SK-N-SH treated with all-trans-retinoic acid at 6 μM for 48 hours (cell line): ENCODE results near the gene GABPB2.

Source experiments
- ATAC-seq: fragments of 200-7000 bp; cut with Tn5 transposase; 3 replicates; pipeline ENCODE4 v1.9.1; 2020; ENCODE audit warnings: mild to moderate bottlenecking, moderate library complexity
- ARNTL ChIP-seq: fragments of 450-650 bp; formaldehyde crosslinking; IDR thresholded peaks from 2 replicates; pipeline ENCODE4 v1.5.0; 2020; ENCODE audit warnings: low read depth, mild to moderate bottlenecking, moderate library complexity, borderline replicate concordance
- ESRRG ChIP-seq: fragments of 250-450 bp; sonication (Bioruptor Pico); IDR thresholded peaks from 2 replicates; pipeline ENCODE4 v1.6.1; 2021; ENCODE audit warnings: mild to moderate bottlenecking
- GLIS3 ChIP-seq: fragments of 250-450 bp; sonication (Bioruptor Pico); IDR thresholded peaks from 2 replicates; pipeline ENCODE4 v1.5.0; 2020; ENCODE audit warnings: mild to moderate bottlenecking, moderate library complexity
- OSR1 ChIP-seq: fragments of 250-450 bp; sonication (Bioruptor Pico); IDR thresholded peaks from 2 replicates; pipeline ENCODE4 v1.8.0; 2022; ENCODE audit warnings: moderate library complexity, mild to moderate bottlenecking, inconsistent platforms
- PPARA ChIP-seq: fragments of 250-450 bp; sonication (Bioruptor Pico); IDR thresholded peaks from 2 replicates; pipeline ENCODE4 v1.5.0; 2020; ENCODE audit warnings: mild to moderate bottlenecking, borderline replicate concordance
- SNAI2 ChIP-seq: fragments of 250-450 bp; sonication (Bioruptor Pico); IDR thresholded peaks from 2 replicates; pipeline ENCODE4 v1.5.0; 2020; ENCODE audit warnings: mild to moderate bottlenecking, moderate library complexity
- TCF4 ChIP-seq: fragments of 250-450 bp; sonication (Bioruptor Pico); IDR thresholded peaks from 2 replicates; pipeline ENCODE4 v1.8.0; 2021; ENCODE audit warnings: mild to moderate bottlenecking, moderate library complexity, borderline replicate concordance
- TOX ChIP-seq: fragments of 250-450 bp; sonication (Bioruptor Pico); IDR thresholded peaks from 2 replicates; pipeline ENCODE4 v1.8.0; 2021; ENCODE audit warnings: mild to moderate bottlenecking, moderate library complexity, borderline replicate concordance
- ZC3H10 ChIP-seq: fragments of 250-450 bp; sonication (Bioruptor Pico); IDR thresholded peaks from 2 replicates; pipeline ENCODE4 v1.5.1; 2021; ENCODE audit warnings: mild to moderate bottlenecking, moderate library complexity
- ZFP3 ChIP-seq: fragments of 250-450 bp; sonication (Bioruptor Pico); IDR thresholded peaks from 2 replicates; pipeline ENCODE4 v1.5.0; 2020; ENCODE audit warnings: mild to moderate bottlenecking, moderate library complexity
- ZFP30 ChIP-seq: fragments of 450-650 bp; formaldehyde crosslinking; IDR thresholded peaks from 2 replicates; pipeline ENCODE4 v1.5.0; 2022; ENCODE audit warnings: mild to moderate bottlenecking, moderate library complexity
- ZNF565 ChIP-seq: fragments of 450-650 bp; formaldehyde crosslinking; conservative IDR thresholded peaks from 2 replicates; pipeline ENCODE4 v1.5.0; 2020; ENCODE audit warnings: low read depth, mild to moderate bottlenecking, moderate library complexity
- ZNF70 ChIP-seq: fragments of 450-650 bp; formaldehyde crosslinking; IDR thresholded peaks from 2 replicates; pipeline ENCODE4 v1.5.0; 2020; ENCODE audit warnings: mild to moderate bottlenecking, moderate library complexity
- ZNF8 ChIP-seq: fragments of 450-650 bp; formaldehyde crosslinking; IDR thresholded peaks from 2 replicates; pipeline ENCODE4 v1.5.0; 2020; ENCODE audit warnings: mild to moderate bottlenecking, moderate library complexity
- TF ChIP-seq, protein P1 (sequence below): fragments of 250-450 bp; sonication (Bioruptor Pico); IDR thresholded peaks from 2 replicates; pipeline ENCODE4 v1.5.0; 2020; ENCODE audit warnings: mild to moderate bottlenecking, moderate library complexity
- TF ChIP-seq, protein P2 (sequence below): fragments of 250-450 bp; sonication (Bioruptor Pico); IDR thresholded peaks from 2 replicates; pipeline ENCODE4 v1.8.0; 2021; ENCODE audit warnings: low read depth, mild to moderate bottlenecking, moderate library complexity, borderline replicate concordance
- TF ChIP-seq, protein P3 (sequence below): fragments of 250-450 bp; sonication (Bioruptor Pico); IDR thresholded peaks from 2 replicates; pipeline ENCODE4 v1.8.0; 2020; ENCODE audit warnings: mild to moderate bottlenecking, moderate library complexity, borderline replicate concordance

GABPB2 gene

DNA sequence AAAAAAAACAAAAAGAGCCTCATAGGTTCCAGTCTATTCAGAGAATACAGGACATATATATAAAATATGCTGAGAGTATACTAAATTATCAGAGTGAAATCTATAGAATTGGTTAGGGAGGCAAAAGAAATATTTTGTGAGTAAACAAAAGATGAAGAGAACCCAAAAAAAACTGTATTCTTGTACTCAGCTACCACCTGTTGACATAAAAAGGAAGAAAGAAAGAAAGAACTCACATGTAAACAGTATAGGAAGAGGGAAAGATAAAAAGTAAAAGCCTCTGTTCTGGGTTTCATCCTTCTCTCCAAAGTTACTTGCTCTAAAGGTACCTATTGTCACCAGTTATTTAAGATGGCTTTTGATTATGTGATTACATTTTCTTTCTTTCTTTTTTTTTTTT, 44.1 kb upstream of the GABPB2 start:
- TF ChIP-seq TCF4 (CRISPR knock-in tag) = no peak
- TF ChIP-seq ARNTL (CRISPR knock-in tag) = no peak
- no peak for TF ChIP-seq ZFP30 (CRISPR knock-in tag)
- TF ChIP-seq, protein P1, sequence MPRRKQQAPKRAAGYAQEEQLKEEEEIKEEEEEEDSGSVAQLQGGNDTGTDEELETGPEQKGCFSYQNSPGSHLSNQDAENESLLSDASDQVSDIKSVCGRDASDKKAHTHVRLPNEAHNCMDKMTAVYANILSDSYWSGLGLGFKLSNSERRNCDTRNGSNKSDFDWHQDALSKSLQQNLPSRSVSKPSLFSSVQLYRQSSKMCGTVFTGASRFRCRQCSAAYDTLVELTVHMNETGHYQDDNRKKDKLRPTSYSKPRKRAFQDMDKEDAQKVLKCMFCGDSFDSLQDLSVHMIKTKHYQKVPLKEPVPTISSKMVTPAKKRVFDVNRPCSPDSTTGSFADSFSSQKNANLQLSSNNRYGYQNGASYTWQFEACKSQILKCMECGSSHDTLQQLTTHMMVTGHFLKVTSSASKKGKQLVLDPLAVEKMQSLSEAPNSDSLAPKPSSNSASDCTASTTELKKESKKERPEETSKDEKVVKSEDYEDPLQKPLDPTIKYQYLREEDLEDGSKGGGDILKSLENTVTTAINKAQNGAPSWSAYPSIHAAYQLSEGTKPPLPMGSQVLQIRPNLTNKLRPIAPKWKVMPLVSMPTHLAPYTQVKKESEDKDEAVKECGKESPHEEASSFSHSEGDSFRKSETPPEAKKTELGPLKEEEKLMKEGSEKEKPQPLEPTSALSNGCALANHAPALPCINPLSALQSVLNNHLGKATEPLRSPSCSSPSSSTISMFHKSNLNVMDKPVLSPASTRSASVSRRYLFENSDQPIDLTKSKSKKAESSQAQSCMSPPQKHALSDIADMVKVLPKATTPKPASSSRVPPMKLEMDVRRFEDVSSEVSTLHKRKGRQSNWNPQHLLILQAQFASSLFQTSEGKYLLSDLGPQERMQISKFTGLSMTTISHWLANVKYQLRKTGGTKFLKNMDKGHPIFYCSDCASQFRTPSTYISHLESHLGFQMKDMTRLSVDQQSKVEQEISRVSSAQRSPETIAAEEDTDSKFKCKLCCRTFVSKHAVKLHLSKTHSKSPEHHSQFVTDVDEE (CRISPR knock-in tag) = no peak
- TF ChIP-seq ZFP3 (CRISPR knock-in tag) = no peak
- TF ChIP-seq SNAI2 (CRISPR knock-in tag) = no peak
- TF ChIP-seq, protein P2, sequence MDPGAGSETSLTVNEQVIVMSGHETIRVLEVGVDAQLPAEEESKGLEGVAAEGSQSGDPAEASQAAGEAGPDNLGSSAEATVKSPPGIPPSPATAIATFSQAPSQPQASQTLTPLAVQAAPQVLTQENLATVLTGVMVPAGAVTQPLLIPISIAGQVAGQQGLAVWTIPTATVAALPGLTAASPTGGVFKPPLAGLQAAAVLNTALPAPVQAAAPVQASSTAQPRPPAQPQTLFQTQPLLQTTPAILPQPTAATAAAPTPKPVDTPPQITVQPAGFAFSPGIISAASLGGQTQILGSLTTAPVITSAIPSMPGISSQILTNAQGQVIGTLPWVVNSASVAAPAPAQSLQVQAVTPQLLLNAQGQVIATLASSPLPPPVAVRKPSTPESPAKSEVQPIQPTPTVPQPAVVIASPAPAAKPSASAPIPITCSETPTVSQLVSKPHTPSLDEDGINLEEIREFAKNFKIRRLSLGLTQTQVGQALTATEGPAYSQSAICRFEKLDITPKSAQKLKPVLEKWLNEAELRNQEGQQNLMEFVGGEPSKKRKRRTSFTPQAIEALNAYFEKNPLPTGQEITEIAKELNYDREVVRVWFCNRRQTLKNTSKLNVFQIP (CRISPR knock-in tag) = no peak
- no peak for TF ChIP-seq ZNF565 (CRISPR knock-in tag)
- no peak for TF ChIP-seq ZNF70 (CRISPR knock-in tag)
- TF ChIP-seq, all 23 proteins: peak for 0

GRCh38 chr1:151032164-151032563, 38.4 kb upstream of the GABPB2 start:
- no peak for TF ChIP-seq ZNF70 (CRISPR knock-in tag)
- no peak for TF ChIP-seq ARNTL (CRISPR knock-in tag)
- TF ChIP-seq, protein P3, sequence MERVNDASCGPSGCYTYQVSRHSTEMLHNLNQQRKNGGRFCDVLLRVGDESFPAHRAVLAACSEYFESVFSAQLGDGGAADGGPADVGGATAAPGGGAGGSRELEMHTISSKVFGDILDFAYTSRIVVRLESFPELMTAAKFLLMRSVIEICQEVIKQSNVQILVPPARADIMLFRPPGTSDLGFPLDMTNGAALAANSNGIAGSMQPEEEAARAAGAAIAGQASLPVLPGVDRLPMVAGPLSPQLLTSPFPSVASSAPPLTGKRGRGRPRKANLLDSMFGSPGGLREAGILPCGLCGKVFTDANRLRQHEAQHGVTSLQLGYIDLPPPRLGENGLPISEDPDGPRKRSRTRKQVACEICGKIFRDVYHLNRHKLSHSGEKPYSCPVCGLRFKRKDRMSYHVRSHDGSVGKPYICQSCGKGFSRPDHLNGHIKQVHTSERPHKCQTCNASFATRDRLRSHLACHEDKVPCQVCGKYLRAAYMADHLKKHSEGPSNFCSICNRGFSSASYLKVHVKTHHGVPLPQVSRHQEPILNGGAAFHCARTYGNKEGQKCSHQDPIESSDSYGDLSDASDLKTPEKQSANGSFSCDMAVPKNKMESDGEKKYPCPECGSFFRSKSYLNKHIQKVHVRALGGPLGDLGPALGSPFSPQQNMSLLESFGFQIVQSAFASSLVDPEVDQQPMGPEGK (CRISPR knock-in tag) = no peak
- TF ChIP-seq PPARA (CRISPR knock-in tag) = no peak
- TF ChIP-seq, protein P1 (CRISPR knock-in tag) = no peak
- TF ChIP-seq ZC3H10 (CRISPR knock-in tag) = no peak
- no peak for TF ChIP-seq TOX (CRISPR knock-in tag)
- TF ChIP-seq TCF4 (CRISPR knock-in tag) = no peak
- no peak for ATAC-seq

More for the DNA sequence above, 44.1 kb upstream of the GABPB2 start:
- no peak for ATAC-seq

DNA sequence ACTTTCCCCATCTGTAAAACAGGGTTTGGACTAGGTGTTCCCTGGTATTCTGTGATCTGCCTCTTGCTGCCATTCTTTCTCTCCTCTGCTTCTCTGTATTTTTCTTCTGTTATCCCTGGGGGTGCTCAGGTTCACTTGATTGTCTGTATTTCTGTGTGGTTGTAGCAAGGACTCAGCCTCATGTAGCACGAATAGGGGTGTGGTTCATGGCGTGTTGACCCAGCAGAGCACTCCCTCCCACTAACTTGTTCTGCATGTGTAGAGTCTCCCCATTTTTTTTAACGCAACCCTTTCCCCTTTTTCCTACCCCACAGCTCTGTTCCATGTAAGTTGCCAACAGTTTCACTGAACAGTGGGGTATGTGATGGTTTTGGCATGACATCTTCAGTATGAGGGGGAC, 35.4 kb upstream of the GABPB2 start:
- no peak for TF ChIP-seq OSR1
- TF ChIP-seq, protein P1 (CRISPR knock-in tag) = no peak
- ATAC-seq = no peak

DNA sequence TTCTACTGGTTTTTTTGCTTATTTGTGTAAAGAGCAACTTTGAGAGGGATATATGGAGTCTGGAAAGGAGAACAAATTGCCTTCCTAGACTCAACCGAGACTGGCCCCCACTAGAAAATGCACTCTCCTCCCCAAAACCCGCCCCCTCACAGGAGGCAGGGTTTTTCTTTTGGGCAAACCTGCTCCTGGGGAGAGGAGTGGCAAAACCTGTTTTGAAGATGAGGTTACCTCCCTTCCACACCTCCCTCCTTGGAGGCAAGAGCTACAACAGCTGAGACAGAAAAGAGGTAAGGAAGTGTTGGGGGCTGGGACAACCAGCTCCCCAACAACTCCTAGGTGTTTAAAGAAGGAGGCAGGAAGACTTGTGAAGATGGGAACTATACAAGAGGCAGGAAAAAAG, 34.2 kb upstream of the GABPB2 start, which contains the start of gene BNIPL:
BNIPL (plus strand) TSS at position 231 of the 400 bp plus-strand sequence; CDS start at position 371, 140 bp downstream.
- ATAC-seq = no peak
- TF ChIP-seq ZC3H10 (CRISPR knock-in tag) = no peak
- no peak for TF ChIP-seq ZFP30 (CRISPR knock-in tag)
- no peak for TF ChIP-seq ZNF8
- TF ChIP-seq PPARA (CRISPR knock-in tag) = no peak
- no peak for TF ChIP-seq ZFP3 (CRISPR knock-in tag)
- TF ChIP-seq TCF4 (CRISPR knock-in tag) = no peak
- no peak for TF ChIP-seq GLIS3
- TF ChIP-seq, protein P2 (CRISPR knock-in tag) = no peak
- no peak for TF ChIP-seq SNAI2 (CRISPR knock-in tag)
- TF ChIP-seq, protein P1 (CRISPR knock-in tag) = no peak
- TF ChIP-seq ESRRG (CRISPR knock-in tag) = no peak
